GM21717 (cell line): ENCODE measurements around the gene HSP90AB1.

ENCODE experiments used
- ATAC-seq: cut with Tn5 transposase; IDR thresholded peaks from one replicate; pipeline ENCODE4 v1.9.1; 2021; ENCODE audit warnings: mild to moderate bottlenecking, moderate library complexity; ENCODE audit not compliant: unreplicated experiment

The HSP90AB1 gene

DNA sequence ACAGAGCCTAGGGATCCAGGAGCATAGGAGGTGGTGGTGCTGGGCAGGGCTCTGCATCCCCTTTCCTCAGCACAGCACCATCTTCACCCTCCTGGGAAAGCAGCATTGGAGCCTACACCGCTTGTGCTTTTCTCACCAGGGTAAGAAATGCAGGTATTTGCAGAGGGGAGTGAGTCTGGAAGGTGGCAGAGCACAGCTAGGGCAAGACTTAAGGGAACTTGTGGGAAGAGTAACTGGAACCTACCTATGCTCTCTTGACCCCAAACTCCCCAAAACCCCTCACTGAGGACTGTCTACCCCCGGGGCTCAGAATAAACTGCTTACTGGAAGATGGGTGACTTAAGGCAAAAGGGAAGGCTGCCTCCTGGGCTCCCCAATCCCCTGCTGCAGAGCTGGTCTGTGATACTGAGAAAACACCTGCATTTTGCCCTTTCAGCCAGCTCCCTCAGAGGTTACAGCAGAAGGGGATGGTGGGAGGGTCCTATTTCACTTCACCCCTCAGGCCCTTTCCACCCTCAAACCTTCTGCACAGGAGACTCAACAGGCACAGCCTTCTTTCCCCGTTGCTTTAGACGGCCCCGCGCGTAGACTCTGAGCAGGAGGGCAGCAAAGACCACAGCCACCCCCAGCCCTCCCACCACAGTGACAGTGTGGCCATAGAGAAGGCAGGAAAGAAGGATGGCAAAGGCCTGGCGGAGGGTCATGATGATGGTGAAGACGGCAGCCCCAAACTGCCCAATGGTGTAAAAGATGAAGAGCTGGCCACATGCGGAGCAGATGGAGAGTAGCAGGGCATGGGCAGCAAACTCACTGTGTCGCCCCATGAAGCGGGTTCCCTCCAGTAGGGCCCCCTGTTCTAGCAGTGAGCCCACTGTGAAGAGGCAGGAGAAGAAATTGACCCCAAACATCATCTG, 7.5 kb downstream of the HSP90AB1 start:
- no peak for ATAC-seq

GRCh38 chr6:44255105-44255808, 8.4 kb downstream of the HSP90AB1 start:
- ATAC-seq: no peak

- ATAC-seq: no peak
Measured at GRCh38 chr6:44255871-44256774, 9.2 kb downstream of the HSP90AB1 start.

- peak; percentile 16 for ATAC-seq
Measured at GRCh38 chr6:44256775-44257024, 9.8 kb downstream of the HSP90AB1 start.

DNA sequence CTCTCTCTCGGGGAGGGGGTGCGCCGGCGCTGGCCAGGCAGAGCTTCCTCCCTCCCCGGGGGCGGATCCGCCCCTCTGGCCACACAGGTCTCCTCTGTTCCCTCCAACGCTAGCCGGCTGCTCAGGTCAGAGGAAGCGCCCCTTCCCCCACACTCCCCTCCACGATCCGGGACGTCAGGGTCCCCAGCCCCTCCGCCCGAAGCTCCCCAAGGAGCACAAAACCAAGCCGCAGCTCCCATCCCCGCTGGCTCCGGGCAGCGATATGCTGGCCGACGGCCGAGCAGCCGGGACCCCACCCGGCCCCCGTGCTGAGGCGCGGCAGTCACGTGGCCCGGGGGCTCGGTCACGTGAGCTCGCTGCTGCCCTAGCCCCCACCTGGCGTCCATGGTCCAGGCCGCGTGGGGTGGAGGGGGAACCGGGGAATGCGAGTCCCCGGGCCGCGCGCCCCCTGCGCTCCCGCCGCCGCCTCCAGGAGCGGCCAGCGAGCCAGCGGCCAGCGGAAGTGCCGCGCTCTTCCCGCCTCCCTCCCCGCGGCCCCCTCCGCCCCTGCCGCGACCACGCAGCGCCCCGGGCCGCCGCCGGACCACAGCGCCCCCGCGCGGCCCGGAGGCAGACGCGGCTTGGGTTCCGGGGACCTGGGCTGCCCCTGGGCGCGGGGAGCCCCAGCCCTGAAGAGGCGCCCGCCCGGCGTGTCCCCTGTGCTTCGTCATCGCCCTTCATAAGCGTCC, 10.3 kb downstream of the HSP90AB1 start, which contains the start of gene SLC35B2:
TSS of gene SLC35B2 (minus strand) at position 504 of the 728 bp plus-strand sequence. CDS start at position 386, 118 bp downstream.
- ATAC-seq: peak; percentile 37

- ATAC-seq: peak; percentile 23
Measured at GRCh38 chr6:44257753-44258324, 10.9 kb downstream of the HSP90AB1 start.

DNA sequence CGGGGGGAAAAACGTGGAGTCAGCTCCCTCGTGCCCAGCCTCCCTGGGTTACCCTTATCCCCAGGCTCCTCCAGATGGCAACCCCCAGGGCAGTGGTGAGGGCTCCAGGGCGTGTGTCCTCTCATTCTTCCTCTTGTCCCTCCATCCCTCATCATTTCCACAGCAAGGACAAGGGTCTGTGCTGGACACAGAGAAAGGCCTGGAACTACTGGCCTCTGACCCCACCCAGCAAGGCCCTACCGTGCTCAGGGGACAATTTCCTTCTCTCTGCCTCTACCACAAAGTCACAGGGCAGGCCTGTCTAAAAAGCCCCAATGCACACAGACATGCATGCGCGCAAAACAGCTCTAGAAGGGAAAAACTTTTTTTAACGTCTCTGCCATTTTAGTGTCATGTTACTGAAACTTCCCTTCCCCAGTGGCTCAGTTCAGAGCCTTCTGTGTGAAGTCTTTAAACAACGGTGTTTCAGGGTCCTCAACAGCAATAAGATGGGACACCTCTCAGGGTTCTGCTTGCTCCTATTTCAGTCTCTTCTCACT, 11.5 kb downstream of the HSP90AB1 start:
- no peak for ATAC-seq

DNA sequence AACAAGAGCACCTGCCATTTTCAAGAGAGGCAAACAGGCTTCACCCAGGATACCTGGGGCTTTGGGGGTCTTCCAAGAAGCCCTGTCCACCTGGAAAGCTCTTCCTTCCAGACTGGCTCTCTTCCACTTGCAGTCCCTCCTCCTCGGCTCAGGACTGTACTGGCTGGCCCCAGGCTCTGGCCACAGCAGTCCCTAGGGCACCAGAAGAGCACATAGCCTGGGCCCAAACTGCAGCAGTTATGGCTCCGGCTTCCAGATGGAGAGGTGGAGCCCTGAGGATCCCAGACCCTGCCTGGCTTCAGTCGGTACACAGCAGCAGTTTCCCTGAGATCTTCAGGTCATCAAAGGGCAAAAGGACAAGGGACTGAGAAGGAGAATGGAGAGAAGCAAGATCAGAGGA, 12.0 kb downstream of the HSP90AB1 start:
- ATAC-seq: no peak

- ATAC-seq: no peak
Measured at GRCh38 chr6:44260011-44260410, 13.1 kb downstream of the HSP90AB1 start.

DNA sequence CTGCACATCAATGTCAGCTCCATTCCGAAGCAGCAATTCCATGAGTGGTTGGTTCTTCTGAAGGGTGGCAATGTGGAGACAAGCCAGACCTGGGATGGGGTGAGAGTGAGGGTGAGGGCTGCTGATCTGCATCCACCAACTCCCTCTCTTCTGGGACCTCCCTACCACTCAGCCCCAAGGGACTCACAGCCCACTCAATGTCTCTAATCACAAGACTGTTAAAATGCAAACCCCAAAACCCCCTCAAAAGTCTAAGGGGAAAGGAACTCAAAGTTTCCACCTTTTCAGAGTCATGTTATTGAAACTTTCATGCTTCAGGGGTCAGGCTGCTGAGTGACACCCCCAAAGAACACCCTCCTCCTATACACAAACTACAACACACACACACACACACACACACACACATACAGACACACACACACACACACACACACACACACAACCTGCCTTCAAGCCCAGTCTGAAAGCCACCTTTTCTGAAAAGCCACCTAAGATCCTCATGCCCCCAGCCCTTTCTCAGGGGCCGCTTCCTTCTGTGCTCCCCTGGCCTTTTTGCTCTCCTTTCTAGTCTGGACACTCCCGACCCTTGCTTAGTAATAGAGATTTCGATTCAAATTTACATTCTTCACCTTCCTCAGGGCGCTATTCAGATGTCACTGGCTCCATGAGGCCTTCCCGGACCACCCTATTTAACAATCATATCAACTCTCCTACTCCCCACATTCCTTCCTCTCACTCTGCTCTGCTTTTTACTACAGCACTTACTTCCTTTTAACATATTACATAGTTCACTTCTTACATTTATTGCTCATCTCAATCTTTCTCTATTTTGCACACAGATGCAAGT, 13.8 kb downstream of the HSP90AB1 start:
- ATAC-seq: no peak

DNA sequence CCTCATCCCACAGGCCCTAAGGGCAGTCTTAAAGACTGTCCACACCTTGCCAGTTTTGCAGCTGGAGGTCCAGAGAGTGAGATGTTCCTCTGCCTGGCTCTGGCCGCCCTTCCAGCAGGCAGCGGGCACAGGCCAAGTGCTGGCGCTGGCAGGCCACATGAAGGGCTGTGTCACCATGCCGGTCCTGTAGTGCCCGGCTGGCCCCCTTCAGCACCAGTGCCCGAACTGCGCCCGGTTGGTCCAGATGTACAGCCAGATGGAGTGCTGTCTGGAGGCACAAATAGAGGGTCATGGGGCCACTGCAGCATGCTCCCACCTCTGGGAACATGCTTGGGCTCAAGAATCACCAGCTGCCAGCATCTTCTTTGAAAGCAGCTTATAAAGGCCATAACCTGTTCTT, 14.7 kb downstream of the HSP90AB1 start:
- no peak for ATAC-seq

DNA sequence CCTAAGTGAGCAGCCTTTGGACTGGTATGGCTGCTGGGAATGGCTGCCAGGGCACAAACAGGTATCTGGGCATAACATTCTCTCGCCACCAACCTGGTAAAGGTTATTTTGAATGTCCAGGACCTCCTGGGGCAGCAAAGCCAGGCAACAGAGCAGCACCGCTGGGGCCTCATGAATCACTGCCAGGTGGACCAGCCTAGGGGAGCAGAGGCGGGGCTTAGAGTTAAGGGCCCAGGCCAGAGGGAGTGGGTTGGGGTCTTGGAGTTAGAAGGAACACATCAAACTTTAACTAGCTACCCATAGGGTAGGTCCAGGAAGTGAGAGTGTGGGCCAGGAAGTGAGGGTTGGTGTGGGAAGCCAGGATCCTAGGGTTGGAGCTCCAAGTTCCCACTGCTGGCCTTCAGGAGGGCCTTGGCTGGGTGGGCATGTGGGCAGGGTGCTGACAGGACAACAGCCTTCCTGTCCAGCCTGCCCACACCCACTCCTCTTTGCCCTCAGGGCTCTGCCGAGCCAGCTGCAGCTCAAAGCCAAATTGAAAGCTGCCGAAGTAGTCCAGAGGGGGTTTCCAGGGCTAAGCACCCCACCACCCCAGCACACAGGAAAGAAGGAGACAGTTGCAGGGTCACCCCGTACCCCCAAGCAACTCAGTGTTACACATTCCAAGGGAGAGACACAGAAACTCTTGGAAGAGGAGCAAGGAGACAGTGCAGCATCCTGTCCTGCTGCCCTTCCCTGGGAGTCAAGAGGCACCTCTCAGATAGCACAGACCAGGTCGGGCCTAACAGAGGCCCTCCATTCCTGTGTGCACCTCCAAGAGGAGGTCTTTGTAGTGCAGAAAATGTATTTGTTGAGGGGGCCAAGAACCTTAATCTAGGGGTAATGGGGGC, 15.8 kb downstream of the HSP90AB1 start:
- no peak for ATAC-seq

DNA sequence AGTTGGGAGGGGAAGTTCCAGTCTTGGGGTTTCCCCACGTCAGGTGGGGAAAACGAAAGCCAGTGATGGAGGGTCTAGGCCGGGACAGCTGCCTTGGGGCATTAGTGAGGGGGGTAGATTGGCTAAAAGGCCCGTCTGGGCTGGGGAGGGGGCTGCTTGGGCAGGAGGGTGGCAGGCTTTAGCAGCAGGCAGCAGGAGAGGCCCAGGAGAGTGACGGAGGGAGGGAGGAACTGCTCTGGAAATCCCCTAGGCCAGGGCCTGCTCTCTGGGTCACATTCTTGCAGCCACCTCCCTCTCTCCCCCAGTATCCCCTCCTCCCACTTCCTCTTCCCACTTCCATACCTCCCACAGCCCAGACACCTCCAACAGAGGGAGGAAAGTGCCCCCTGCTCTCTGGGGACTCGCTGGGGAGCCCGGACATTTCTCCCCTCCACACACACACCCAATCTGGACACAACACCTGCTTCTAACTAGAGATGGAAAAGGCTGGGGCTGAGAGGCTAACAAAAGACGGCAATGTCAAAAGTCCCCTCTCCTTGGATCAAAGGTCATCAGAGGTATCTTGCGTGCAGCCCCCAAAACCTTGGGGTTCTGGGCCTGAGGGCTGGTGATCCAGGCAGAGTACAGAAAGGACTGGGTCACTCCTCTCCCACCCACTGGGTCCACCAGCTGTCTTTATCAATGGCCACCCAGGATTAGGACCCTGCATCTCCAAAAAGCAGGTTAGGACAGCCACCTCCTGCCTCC, 16.6 kb downstream of the HSP90AB1 start:
- ATAC-seq: no peak

- peak; percentile 23 for ATAC-seq
Measured at GRCh38 chr6:44264154-44265006, 17.5 kb downstream of the HSP90AB1 start.

DNA sequence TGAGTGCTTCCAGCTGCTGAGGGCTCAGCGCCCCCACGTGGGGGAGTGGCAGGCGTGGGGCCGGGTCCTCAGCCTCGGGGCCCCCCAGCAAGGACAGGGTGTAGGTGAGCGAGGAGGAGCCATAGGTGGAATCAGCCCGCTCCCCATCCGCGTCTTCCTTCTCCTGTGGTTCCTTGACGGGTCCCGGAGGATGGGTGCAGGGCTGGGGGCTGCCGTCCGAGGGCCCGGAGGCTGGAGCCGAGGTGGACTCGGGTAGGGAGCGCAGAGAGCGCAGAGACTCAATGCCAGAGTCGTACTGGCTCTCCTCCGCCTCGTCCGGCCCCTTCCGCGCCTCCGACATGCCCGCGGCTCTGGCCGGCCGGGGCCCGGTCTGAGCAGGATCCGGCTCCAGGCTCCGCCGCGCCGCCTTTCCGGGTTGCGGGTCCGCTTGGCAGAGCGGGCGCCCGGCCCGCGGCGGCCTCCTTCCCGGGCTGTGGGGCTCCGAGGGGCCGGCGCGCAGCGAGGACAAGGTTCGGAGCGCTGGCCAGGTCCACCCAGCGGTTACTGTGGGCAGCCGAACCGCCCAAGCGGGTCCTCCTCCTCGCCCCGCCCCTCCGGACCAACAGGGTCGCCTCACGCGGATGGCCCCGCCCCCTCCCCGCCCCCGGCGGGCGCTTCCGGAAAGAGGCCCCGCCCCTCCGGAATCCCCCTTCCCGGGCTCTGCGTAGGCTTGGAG, 18.3 kb downstream of the HSP90AB1 start, which contains the start of gene NFKBIE:
TSS of gene NFKBIE (minus strand) at position 545 of the 715 bp plus-strand sequence. CDS start at position 340, 205 bp downstream.
- peak; percentile 31 for ATAC-seq
